LNCAP (cell line): Measurements from ENCODE around the gene CIDEB.

Experiments
- CTCF ChIP-seq: fragments of 450-650 bp; IDR thresholded peaks from 2 replicates; pipeline ENCODE4 v1.5.1; 2017; ENCODE audit warnings: mild to moderate bottlenecking

Gene CIDEB

GRCh38 chr14:24260780-24261157 lies 47.0 kb downstream of the CIDEB start:
- no peak for TF ChIP-seq CTCF

GRCh38 chr14:24260026-24260779 lies 47.6 kb downstream of the CIDEB start:
- TF ChIP-seq CTCF, result no peak

GRCh38 chr14:24259282-24260025 lies 48.3 kb downstream of the CIDEB start:
- TF ChIP-seq CTCF, result no peak

GRCh38 chr14:24258548-24259265 lies 49.1 kb downstream of the CIDEB start:
- no peak for TF ChIP-seq CTCF

GRCh38 chr14:24258119-24258518 lies 49.7 kb downstream of the CIDEB start:
- TF ChIP-seq CTCF, result no peak

- TF ChIP-seq CTCF, result no peak
Measured at GRCh38 chr14:24256960-24257359, 50.8 kb downstream of the CIDEB start.

GRCh38 chr14:24255931-24256711 lies 51.7 kb downstream of the CIDEB start:
- TF ChIP-seq CTCF, result no peak
